SK-N-SH (cell line): ENCODE measurements around the gene CYP2S1. TPM values are rescaled to one million over a fixed set of nuclear protein-coding genes. Genes with fewer than 3 reads are reported as not detected.
A peak's percentile ranks its signal among the peaks of the same experiment; 100 is the strongest.

Experiments used
- CTCF ChIA-PET: fragments of 300-600, 350-600 bp; formaldehyde crosslinking; extraction: SDS; loops from one replicate; lab custom pipeline; 2021; lab: Yijun Ruan, JAX
- POLR2A ChIA-PET: fragments of 350-600 bp; sonication (Branson Sonifier 250); formaldehyde crosslinking; extraction: SDS; loops from one replicate; lab custom pipeline; 2020; ENCODE audit warnings: antibody characterized with exemption, inconsistent platforms; lab: Yijun Ruan, JAX
- DNase-seq: peaks from one replicate; pipeline ENCODE4 v3.0.0; 2012
- H2AFZ ChIP-seq: fragments of 200-600 bp; sonication (generic); 2 replicates; pipeline ENCODE4 v1.8.1; 2016; ENCODE audit warnings: antibody characterized with exemption, mild to moderate bottlenecking, low read depth
- H3F3A ChIP-seq: fragments of 200-600 bp; sonication (generic); replicated peaks from 2 replicates; pipeline ENCODE3; 2016; ENCODE audit warnings: antibody characterized with exemption, mild to moderate bottlenecking; ENCODE audit not compliant: insufficient read depth
- H3K27ac ChIP-seq, 2 experiments: fragments of 200-500 bp in 1 of 2; fragments of 200-600 bp in 1 of 2; sonication (Bioruptor generic) in 1 of 2; sonication (generic), shearing (Covaris generic) in 1 of 2; 2 replicates each; pipeline versions ENCODE4 v1.5.1 to v1.6.1; 2014 to 2016; ENCODE audit warnings: low read depth in 2 of 2, inconsistent platforms in 1 of 2, low read length in 1 of 2, mild to moderate bottlenecking in 1 of 2, mixed read lengths in 1 of 2
- H3K27me3 ChIP-seq: fragments of 200-600 bp; sonication (generic), shearing (Covaris generic); 2 replicates; pipeline ENCODE4 v1.6.1; 2016; ENCODE audit warnings: mixed run types; ENCODE audit not compliant: insufficient read depth
- H3K36me3 ChIP-seq, 2 experiments: fragments of 200-500 bp in 1 of 2; fragments of 200-600 bp in 1 of 2; sonication (Bioruptor generic) in 1 of 2; sonication (generic) in 1 of 2; replicated peaks in 1 of 2; 2 replicates each; pipeline versions ENCODE3 to v1.5.1; 2014 to 2016; ENCODE audit warnings: low read length in 1 of 2, mild to moderate bottlenecking in 1 of 2; ENCODE audit not compliant: insufficient read depth in 2 of 2, control insufficient read depth in 1 of 2
- H3K4me1 ChIP-seq, 2 experiments: fragments of 200-500 bp in 1 of 2; fragments of 200-600 bp in 1 of 2; sonication (Bioruptor generic) in 1 of 2; sonication (generic), shearing (Covaris generic) in 1 of 2; 2 replicates each; pipeline versions ENCODE4 v1.5.1 to v1.6.1; 2014 to 2016; ENCODE audit warnings: low read depth in 1 of 2, low read length in 1 of 2, mixed run types in 1 of 2; ENCODE audit not compliant: insufficient read depth in 2 of 2, control insufficient read depth in 1 of 2
- H3K4me2 ChIP-seq: fragments of 200-600 bp; sonication (generic), shearing (Covaris generic); 2 replicates; pipeline ENCODE4 v1.6.1; 2017; ENCODE audit warnings: mixed run types
- H3K4me3 ChIP-seq, 2 experiments: fragments of 200-500 bp in 1 of 2; fragments of 200-600 bp in 1 of 2; sonication (Bioruptor generic) in 1 of 2; sonication (generic), shearing (Covaris generic) in 1 of 2; 2 replicates each; pipeline versions ENCODE4 v1.5.1 to v1.8.1; 2014 to 2016; ENCODE audit warnings: low read depth in 2 of 2, inconsistent platforms in 1 of 2, low read length in 1 of 2, mild to moderate bottlenecking in 1 of 2, mixed read lengths in 1 of 2, moderate library complexity in 1 of 2
- H3K79me2 ChIP-seq: fragments of 200-600 bp; sonication (generic); 2 replicates; pipeline ENCODE4 v1.8.1; 2017; ENCODE audit warnings: mild to moderate bottlenecking; ENCODE audit not compliant: insufficient read depth
- H3K9ac ChIP-seq: fragments of 200-600 bp; sonication (generic); 2 replicates; pipeline ENCODE4 v1.6.1; 2017; ENCODE audit warnings: mixed run types
- H3K9me2 ChIP-seq: fragments of 200-600 bp; sonication (generic); 2 replicates; pipeline ENCODE4 v1.6.1; 2017; ENCODE audit warnings: mixed run types
- H3K9me3 ChIP-seq: fragments of 200-600 bp; sonication (generic); 2 replicates; pipeline ENCODE4 v1.6.1; 2017; ENCODE audit warnings: mixed run types, mild to moderate bottlenecking, moderate library complexity
- H4K20me1 ChIP-seq: fragments of 200-600 bp; sonication (generic); 2 replicates; pipeline ENCODE4 v1.6.1; 2017; ENCODE audit warnings: mild to moderate bottlenecking, mixed run types; ENCODE audit not compliant: insufficient read depth
- ELF1 ChIP-seq: IDR thresholded peaks from 2 replicates; pipeline ENCODE4 v1.4.0; 2012
- JUND ChIP-seq: IDR thresholded peaks from 2 replicates; pipeline ENCODE4 v1.4.0; 2012
- MXI1 ChIP-seq: IDR thresholded peaks from 2 replicates; pipeline ENCODE4 v1.6.1; 2012; ENCODE audit warnings: mild to moderate bottlenecking, low read depth, low read length, improper control_type of control experiment
- NFIC ChIP-seq: IDR thresholded peaks from 2 replicates; pipeline ENCODE4 v1.4.0; 2012; ENCODE audit warnings: borderline replicate concordance
- POLR2AphosphoS5 ChIP-seq: IDR thresholded peaks from 2 replicates; pipeline ENCODE4 v1.6.1; 2012; ENCODE audit warnings: low read depth, low read length
- RAD21 ChIP-seq: IDR thresholded peaks from 2 replicates; pipeline ENCODE4 v1.6.1; 2012; ENCODE audit warnings: mild to moderate bottlenecking, low read length
- SMC3 ChIP-seq: IDR thresholded peaks from 2 replicates; pipeline ENCODE4 v1.6.1; 2012; ENCODE audit warnings: low read depth, low read length, improper control_type of control experiment
- TAF1 ChIP-seq: IDR thresholded peaks from 2 replicates; pipeline ENCODE4 v1.6.1; 2012; ENCODE audit warnings: low read depth, mild to moderate bottlenecking, low read length, moderate library complexity, borderline replicate concordance
- TEAD4 ChIP-seq: IDR thresholded peaks from 2 replicates; pipeline ENCODE4 v1.4.0; 2012; ENCODE audit warnings: mild to moderate bottlenecking, borderline replicate concordance; ENCODE audit not compliant: insufficient read depth
- WGBS: methylation state at CpG from one replicate; pipeline ENCODE4 v1.1.6; 2017; ENCODE audit warnings: low lambda C conversion rate; 5-methylcytosine and 5-hydroxymethylcytosine counted together
- polyA plus RNA-seq, 3 experiments: library from polyadenylated mRNA; depleted of rRNA; stranded (reverse); fragments of >200 nt; gene quantifications; 2 replicates each; pipeline ENCODE4 v1.2.3, GENCODE V29; 2012
- TF ChIP-seq, protein P1 (sequence below): fragments of 150-350 bp; IDR thresholded peaks from 2 replicates; pipeline ENCODE4 v1.6.1; 2016; ENCODE audit warnings: mild to moderate bottlenecking, low read depth, low read length

Gene CYP2S1
- polyA plus RNA-seq, 1 of the 3 experiments (the other 2 are of a cell fraction) = 0.67 TPM

GRCh38 chr19:41220811-41221210 lies 27.8 kb downstream of the CYP2S1 start:
- H3K4me3 ChIP-seq = peak overlapping the region; percentile 53 to 81; a peak in 3 of 4 replicates
- peaks cover 44% of the 10 kb centered on the region for H3F3A ChIP-seq
- peak overlapping the region in 1 of 2 experiments; percentile 96; a peak in 2 of 4 replicates for H3K27ac ChIP-seq
- CTCF ChIA-PET = interaction anchor here (0.7 to 1.1 kb wide), 3 partner anchors 16 to 42 kb away, joined by 3 to 5 read pairs (median 3); no protein-coding TSS in a partner anchor
- H3K4me2 ChIP-seq = peak overlapping the region; percentile 96
- POLR2A ChIA-PET = no interaction called here
- peaks cover 0 to 16% of the 10 kb centered on the region in 2 experiments; a peak in 2 of 4 replicates for H3K4me1 ChIP-seq
- 27% methylated on average over 8 of the region's 9 CpGs for WGBS
- H3K27me3 ChIP-seq = no peaks in the 10 kb centered on the region
- no peak for DNase-seq
- peak overlapping the region; percentile 99 for H3K9ac ChIP-seq
- peaks cover 69% of the 10 kb centered on the region for H3K79me2 ChIP-seq
- TF ChIP-seq NFIC (no peak), MXI1 (no peak), JUND (no peak), RAD21 (no peak), SMC3 (no peak), TAF1 (no peak)
- TF ChIP-seq, protein P1, sequence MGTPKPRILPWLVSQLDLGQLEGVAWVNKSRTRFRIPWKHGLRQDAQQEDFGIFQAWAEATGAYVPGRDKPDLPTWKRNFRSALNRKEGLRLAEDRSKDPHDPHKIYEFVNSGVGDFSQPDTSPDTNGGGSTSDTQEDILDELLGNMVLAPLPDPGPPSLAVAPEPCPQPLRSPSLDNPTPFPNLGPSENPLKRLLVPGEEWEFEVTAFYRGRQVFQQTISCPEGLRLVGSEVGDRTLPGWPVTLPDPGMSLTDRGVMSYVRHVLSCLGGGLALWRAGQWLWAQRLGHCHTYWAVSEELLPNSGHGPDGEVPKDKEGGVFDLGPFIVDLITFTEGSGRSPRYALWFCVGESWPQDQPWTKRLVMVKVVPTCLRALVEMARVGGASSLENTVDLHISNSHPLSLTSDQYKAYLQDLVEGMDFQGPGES = no peak
- no peak overlapping the region for H2AFZ ChIP-seq
- H3K36me3 ChIP-seq = peaks cover 0 to 10% of the 10 kb centered on the region in 2 experiments
- no peaks in the 10 kb centered on the region for H3K9me2 ChIP-seq
- H4K20me1 ChIP-seq = no peaks in the 10 kb centered on the region
- no peaks in the 10 kb centered on the region for H3K9me3 ChIP-seq

GRCh38 chr19:41221514-41222205 lies 28.6 kb downstream of the CYP2S1 start:
- ChIA-PET POLR2A (no interaction called here), CTCF (interaction anchor here (0.6 to 1.7 kb wide), 2 partner anchors 17 to 532 kb away, joined by 3 read pairs; no protein-coding TSS in a partner anchor)
- Histone ChIP-seq H3K36me3 (peaks cover 0 to 14% of the 10 kb centered on the region in 2 experiments), H3K27ac (peak overlapping the region in 1 of 2 experiments; percentile 96; a peak in 2 of 4 replicates), H3K9me3 (no peaks in the 10 kb centered on the region), H3K4me1 (peaks cover 0 to 21% of the 10 kb centered on the region in 2 experiments; a peak in 2 of 4 replicates), H3K4me3 (peak overlapping the region; percentile 6 to 81; a peak in 3 of 4 replicates), H4K20me1 (no peaks in the 10 kb centered on the region)
- DNase-seq = no peak
- WGBS = 66% methylated on average over 17 of the region's 20 CpGs
- TF ChIP-seq TEAD4 (no peak), ELF1 (no peak), POLR2AphosphoS5 (no peak)
- TF ChIP-seq, all 33 proteins: peak for 0
- H3K27me3 ChIP-seq = no peaks in the 10 kb centered on the region
- peak overlapping the region; percentile 96 for H3K4me2 ChIP-seq
- H2AFZ ChIP-seq = no peak overlapping the region
- H3K9ac ChIP-seq = peak overlapping the region; percentile 99
- peaks cover 70% of the 10 kb centered on the region for H3K79me2 ChIP-seq
- no peaks in the 10 kb centered on the region for H3K9me2 ChIP-seq
- peaks cover 46% of the 10 kb centered on the region for H3F3A ChIP-seq
